H1 (cell line): ENCODE results near the gene FLNC. TPM values are rescaled to one million over a fixed set of nuclear protein-coding genes. Genes with fewer than 3 reads are reported as not detected.

Experiments used
- CTCF ChIA-PET: fragments of 300-600 bp; sonication (Branson Sonifier 250); formaldehyde crosslinking; loops from one replicate; lab custom pipeline; 2021; ENCODE audit not compliant: partially characterized antibody; lab: Charles Lee
- POLR2A ChIA-PET: fragments of 300-600 bp; sonication (Branson Sonifier 250); formaldehyde crosslinking; loops from one replicate; lab custom pipeline; 2021; ENCODE audit warnings: inconsistent platforms; ENCODE audit not compliant: partially characterized antibody; lab: Charles Lee
- DNase-seq, 2 experiments: peaks; one replicate each; pipeline versions ENCODE4 v3.0.0 to v3.0.0-alpha.2; 2010 to 2022; ENCODE audit warnings: low spot score in 2 of 2, low read depth in 1 of 2, mixed read lengths in 1 of 2
- FAIRE-seq: peaks from 2 replicates; lab custom pipeline; 2011; peaks lifted over from hg19 to GRCh38; lab: Jason Lieb, UNC
- H2AFZ ChIP-seq: 2 replicates; pipeline ENCODE4 v1.8.1; 2012; ENCODE audit warnings: low read length, inconsistent platforms
- H2AK5ac ChIP-seq: 2 replicates; pipeline ENCODE4 v1.6.1; 2013; ENCODE audit warnings: low read depth, low read length
- H2BK120ac ChIP-seq: replicated peaks from 2 replicates; pipeline ENCODE3; 2013; ENCODE audit warnings: low read depth, low read length, inconsistent platforms
- H2BK12ac ChIP-seq: 2 replicates; pipeline ENCODE4 v1.6.1; 2013; ENCODE audit warnings: low read depth, low read length
- H2BK15ac ChIP-seq: 2 replicates; pipeline ENCODE4 v1.6.1; 2013; ENCODE audit warnings: low read length
- H2BK20ac ChIP-seq: 2 replicates; pipeline ENCODE4 v1.6.1; 2013; ENCODE audit warnings: low read length
- H2BK5ac ChIP-seq: 2 replicates; pipeline ENCODE4 v1.6.1; 2013; ENCODE audit warnings: low read depth, low read length
- H3K14ac ChIP-seq: 2 replicates; pipeline ENCODE4 v1.6.1; 2013; ENCODE audit warnings: inconsistent platforms; ENCODE audit not compliant: insufficient read length
- H3K18ac ChIP-seq: 2 replicates; pipeline ENCODE4 v1.6.1; 2013; ENCODE audit warnings: low read length; ENCODE audit errors: extremely low read depth
- H3K23ac ChIP-seq: 2 replicates; pipeline ENCODE4 v1.6.1; 2013; ENCODE audit warnings: inconsistent platforms; ENCODE audit not compliant: insufficient read length
- H3K23me2 ChIP-seq: 2 replicates; pipeline ENCODE4 v1.6.1; 2013; ENCODE audit warnings: low read depth, low read length
- H3K27ac ChIP-seq: 2 replicates; pipeline ENCODE4 v1.6.1; 2011; ENCODE audit warnings: low read depth, low read length, inconsistent platforms
- H3K27me3 ChIP-seq, 4 experiments: replicated peaks in 1 of 4; 1 replicate in 1 of 4; 2 replicates in 3 of 4; pipeline versions ENCODE4 v1.6.1 to v1.8.1; 2011 to 2013; ENCODE audit warnings: low read length in 3 of 4, mild to moderate bottlenecking in 3 of 4, inconsistent platforms in 2 of 4, mixed read lengths in 2 of 4, moderate library complexity in 1 of 4; ENCODE audit not compliant: control insufficient read depth in 3 of 4, insufficient read depth in 3 of 4; ENCODE audit errors: extremely low read depth in 1 of 4
- H3K36me3 ChIP-seq, 4 experiments: 2 replicates each; pipeline versions ENCODE4 v1.6.1 to v1.8.1; 2011 to 2013; ENCODE audit warnings: mild to moderate bottlenecking in 4 of 4, low read length in 3 of 4, moderate library complexity in 2 of 4, control low read depth in 1 of 4, inconsistent platforms in 1 of 4; ENCODE audit not compliant: insufficient read depth in 4 of 4, control insufficient read depth in 2 of 4
- H3K4ac ChIP-seq: replicated peaks from 2 replicates; pipeline ENCODE3; 2013; ENCODE audit warnings: low read length, low read depth, mixed read lengths, inconsistent platforms; ENCODE audit not compliant: insufficient read length
- H3K4me1 ChIP-seq, 4 experiments: replicated peaks in 1 of 4; 1 replicate in 1 of 4; 2 replicates in 3 of 4; pipeline versions ENCODE4 v1.6.1 to v1.8.1; 2011 to 2013; ENCODE audit warnings: low read length in 3 of 4, inconsistent platforms in 2 of 4, mixed read lengths in 1 of 4; ENCODE audit not compliant: insufficient read depth in 4 of 4, control insufficient read depth in 3 of 4
- H3K4me2 ChIP-seq, 2 experiments: 2 replicates each; pipeline versions ENCODE4 v1.6.1 to v1.8.1; 2011 to 2013; ENCODE audit warnings: low read depth in 2 of 2, low read length in 2 of 2, control low read depth in 1 of 2, inconsistent platforms in 1 of 2, mild to moderate bottlenecking in 1 of 2; ENCODE audit not compliant: insufficient read depth in 1 of 2
- H3K4me3 ChIP-seq, 4 experiments: fragments of 200-600, 300-600 bp in 1 of 4; sonication (generic), shearing (Covaris generic), sonication (Bioruptor Twin) in 1 of 4; 2 replicates each; pipeline versions ENCODE4 v1.5.1 to v1.8.1; 2011 to 2016; ENCODE audit warnings: low read length in 4 of 4, low read depth in 3 of 4, control low read depth in 2 of 4, inconsistent platforms in 2 of 4, mild to moderate bottlenecking in 2 of 4, mixed read lengths in 1 of 4, moderate library complexity in 1 of 4; ENCODE audit not compliant: insufficient read depth in 2 of 4; ENCODE audit errors: extremely low read depth in 1 of 4
- H3K56ac ChIP-seq: replicated peaks from 2 replicates; pipeline ENCODE3; 2013; ENCODE audit warnings: low read depth, mild to moderate bottlenecking, mixed read lengths, low read length, inconsistent platforms; ENCODE audit not compliant: insufficient read length
- H3K79me1 ChIP-seq: 2 replicates; pipeline ENCODE4 v1.6.1; 2013; ENCODE audit warnings: low read depth, low read length, control low read depth
- H3K79me2 ChIP-seq, 2 experiments: 2 replicates each; pipeline versions ENCODE4 v1.6.1 to v1.8.1; 2012 to 2013; ENCODE audit warnings: low read length in 2 of 2, mild to moderate bottlenecking in 2 of 2, inconsistent platforms in 1 of 2; ENCODE audit not compliant: insufficient read depth in 2 of 2, control insufficient read depth in 1 of 2
- H3K9ac ChIP-seq, 4 experiments: replicated peaks in 1 of 4; 1 replicate in 1 of 4; 2 replicates in 3 of 4; pipeline versions ENCODE4 v1.6.1 to v1.8.1; 2011 to 2013; ENCODE audit warnings: low read depth in 3 of 4, low read length in 3 of 4, control low read depth in 2 of 4, mild to moderate bottlenecking in 2 of 4, moderate library complexity in 2 of 4, inconsistent platforms in 1 of 4; ENCODE audit errors: extremely low read depth in 1 of 4
- H3K9me3 ChIP-seq, 2 experiments: 2 replicates each; pipeline versions ENCODE4 v1.6.1 to v1.8.1; 2012 to 2013; ENCODE audit warnings: mild to moderate bottlenecking in 2 of 2, moderate library complexity in 2 of 2, control low read depth in 1 of 2, inconsistent platforms in 1 of 2, low read depth in 1 of 2, low read length in 1 of 2, mixed read lengths in 1 of 2; ENCODE audit not compliant: insufficient read depth in 2 of 2
- H4K20me1 ChIP-seq, 2 experiments: replicated peaks in 1 of 2; 2 replicates each; pipeline versions ENCODE3 to v1.8.1; 2011 to 2013; ENCODE audit warnings: inconsistent platforms in 2 of 2, low read length in 2 of 2, mild to moderate bottlenecking in 1 of 2; ENCODE audit not compliant: insufficient read depth in 2 of 2, control insufficient read depth in 1 of 2
- H4K5ac ChIP-seq: 2 replicates; pipeline ENCODE4 v1.6.1; 2013; ENCODE audit warnings: low read length, low read depth, mixed read lengths, inconsistent platforms; ENCODE audit not compliant: insufficient read length
- H4K8ac ChIP-seq: 2 replicates; pipeline ENCODE4 v1.8.0; 2013; ENCODE audit warnings: mild to moderate bottlenecking, moderate library complexity, low read length, inconsistent platforms; ENCODE audit not compliant: insufficient read depth; ENCODE audit errors: extremely low read depth
- H4K91ac ChIP-seq: replicated peaks from 2 replicates; pipeline ENCODE3; 2013; ENCODE audit warnings: low read length, mixed read lengths, inconsistent platforms; ENCODE audit not compliant: insufficient read length
- ASH2L ChIP-seq: fragments of 200-600, 300-600 bp; sonication (generic); IDR thresholded peaks from one replicate; pipeline ENCODE4 v1.7.1; 2017; ENCODE audit warnings: low read length
- ATF2 ChIP-seq: IDR thresholded peaks from 2 replicates; pipeline ENCODE4 v1.6.1; 2012; ENCODE audit warnings: low read length, inconsistent platforms
- CBX5 ChIP-seq: fragments of 300-800, 300-1000 bp; sonication (generic); IDR thresholded peaks from 2 replicates; pipeline ENCODE4 v1.7.1; 2016; ENCODE audit warnings: antibody characterized with exemption, low read length, low read depth
- CHD2 ChIP-seq: IDR thresholded peaks from 2 replicates; pipeline ENCODE4 v1.6.1; 2012; ENCODE audit warnings: low read length, improper control_type of control experiment
- CREB1 ChIP-seq: IDR thresholded peaks from 2 replicates; pipeline ENCODE4 v1.6.1; 2012; ENCODE audit warnings: inconsistent platforms
- KDM5A ChIP-seq: fragments of 200-600 bp; IDR thresholded peaks from 2 replicates; pipeline ENCODE4 v1.7.1; 2012; ENCODE audit warnings: mild to moderate bottlenecking, low read length, inconsistent platforms, mixed read lengths
- POLR2A ChIP-seq, 2 experiments: IDR thresholded peaks; 1 replicate in 1 of 2; 2 replicates in 1 of 2; pipeline ENCODE4 v1.6.1; 2011; ENCODE audit warnings: low read depth in 2 of 2, low read length in 2 of 2, mild to moderate bottlenecking in 2 of 2; ENCODE audit errors: control extremely low read depth in 1 of 2
- RBBP5 ChIP-seq: IDR thresholded peaks from 2 replicates; pipeline ENCODE4 v1.7.1; 2012; ENCODE audit warnings: low read depth, mild to moderate bottlenecking, inconsistent platforms, low read length, moderate library complexity, borderline replicate concordance
- RNF2 ChIP-seq: fragments of 200-900, 300-1000 bp; sonication (generic); IDR thresholded peaks from 2 replicates; pipeline ENCODE4 v1.7.1; 2016; ENCODE audit warnings: borderline replicate concordance, low read depth, mild to moderate bottlenecking, antibody characterized with exemption, low read length; ENCODE audit not compliant: poor library complexity, severe bottlenecking; ENCODE audit errors: missing control alignments
- SIRT6 ChIP-seq: IDR thresholded peaks from one replicate; pipeline ENCODE4 v1.7.1; 2012; ENCODE audit warnings: low read length, inconsistent platforms
- SP1 ChIP-seq: IDR thresholded peaks from 2 replicates; pipeline ENCODE4 v1.6.1; 2011; ENCODE audit warnings: low read depth, low read length
- TAF1 ChIP-seq: IDR thresholded peaks from 2 replicates; pipeline ENCODE4 v1.6.1; 2011; ENCODE audit warnings: mild to moderate bottlenecking, low read depth, low read length
- TBP ChIP-seq: IDR thresholded peaks from 2 replicates; pipeline ENCODE4 v1.6.1; 2011; ENCODE audit warnings: low read depth, low read length, improper control_type of control experiment
- ZNF274 ChIP-seq: IDR thresholded peaks from 2 replicates; pipeline ENCODE4 v1.7.0; 2012; ENCODE audit warnings: low read length, borderline replicate concordance; ENCODE audit errors: extremely low read depth
- WGBS, 2 experiments: shearing (Covaris generic) in 1 of 2; methylation state at CpG; one replicate each; pipeline versions ENCODE4 v1.1.6 to v1.1.7; 2013 to 2015; ENCODE audit warnings: low lambda C conversion rate in 2 of 2, mixed read lengths in 2 of 2, inconsistent platforms in 1 of 2, low coverage in 1 of 2, missing lambda C conversion rate in 1 of 2; ENCODE audit not compliant: insufficient replicate concordance in 2 of 2, insufficient coverage in 1 of 2, insufficient read length in 1 of 2; ENCODE audit errors: extremely low coverage in 1 of 2, missing lambda C conversion rate in 1 of 2; 5-methylcytosine and 5-hydroxymethylcytosine counted together
- polyA plus RNA-seq, 7 experiments: library from polyadenylated mRNA; depleted of rRNA in 3 of 7; stranded (reverse) in 5 of 7; unstranded in 2 of 7; fragments of >200 nt in 5 of 7; fragments of 200-250 nt in 2 of 7; gene quantifications; 1 replicate in 5 of 7; 2 replicates in 1 of 7; 4 replicates in 1 of 7; pipeline versions ENCODE4 v1.2.1 to v1.2.3, GENCODE V29; 2011 to 2013; ENCODE audit warnings: missing spikeins in 2 of 7, mixed read lengths in 2 of 7
- total RNA-seq: library from RNA; stranded (reverse); fragmentation: NEBNext Ultra II Directional; extraction: Animal tissue kit (Norgen Biotek cat#: 25700); gene quantifications from 2 replicates; pipeline ENCODE4 v1.2.1, GENCODE V29; 2021

Gene FLNC
- total and polyA plus RNA-seq, 2 of the 8 experiments (the other 6 are each of a cell fraction or from before 2014, with no cell fraction given) = 1.9 to 10.7 TPM

DNA sequence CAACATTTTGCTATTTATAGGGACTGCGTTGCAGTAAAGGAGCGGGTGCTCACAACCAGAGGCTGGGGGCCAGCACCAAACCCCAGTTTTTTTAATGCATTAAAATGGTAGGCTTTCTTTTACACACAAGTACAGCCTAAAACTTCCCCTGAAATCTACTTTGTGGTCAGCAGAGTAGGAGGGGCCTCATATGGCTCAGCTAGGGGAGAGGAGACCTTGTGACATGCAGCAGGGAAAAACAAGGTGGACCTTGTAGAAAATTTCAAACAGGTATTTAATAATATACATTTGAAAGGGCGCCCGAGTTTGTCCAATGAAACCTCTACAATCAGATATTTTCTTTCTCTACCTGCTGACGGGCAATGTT is 37.0 kb upstream of the FLNC start:
- H3K4me2 ChIP-seq = no peak overlapping the region; a peak in 1 of 4 replicates
- peaks cover 8% of the 10 kb centered on the region; the same call in 1 of the 2 replicates for H3K23me2 ChIP-seq
- no peaks in the 10 kb centered on the region for H4K20me1 ChIP-seq
- no peak overlapping the region for H3K14ac ChIP-seq
- no peak overlapping the region for H4K5ac ChIP-seq
- H3K18ac ChIP-seq = no peak overlapping the region
- ChIA-PET CTCF (interaction anchor here (2.1 to 5.8 kb wide), 2 partner anchors 43 to 89 kb away, joined by 6 to 42 read pairs; no protein-coding TSS in a partner anchor), POLR2A (interaction anchor here (1.0 kb wide), 1 partner anchor 82 kb away, joined by 3 read pairs; no protein-coding TSS in a partner anchor)
- H3K9me3 ChIP-seq = no peaks in the 10 kb centered on the region
- H3K4me3 ChIP-seq = 0 out of 8 replicates have a peak overlapping the region, but pooled peaks of 1 of the 4 experiments have one; percentile 100
- H3K9ac ChIP-seq = no peak overlapping the region
- H3K23ac ChIP-seq = no peak overlapping the region
- no peak overlapping the region for H4K91ac ChIP-seq
- H2BK12ac ChIP-seq = no peak overlapping the region
- no peaks in the 10 kb centered on the region for H3K79me1 ChIP-seq
- H4K8ac ChIP-seq = no peak overlapping the region
- peaks cover 6 to 11% (median 8%) of the 10 kb centered on the region in 4 experiments for H3K4me1 ChIP-seq
- peaks cover 0 to 11% (median 2%) of the 10 kb centered on the region in 4 experiments; a peak in 4 of 8 replicates for H3K36me3 ChIP-seq
- H3K27me3 ChIP-seq = no peaks in the 10 kb centered on the region; a peak in 1 of 7 replicates
- 93% methylated on average over 5 of the region's 5 CpGs; no CpG with 5 or more reads in 1 of the 2 experiments for WGBS, 2 experiments
- no peak overlapping the region for H2BK15ac ChIP-seq
- H2AFZ ChIP-seq = no peak overlapping the region
- DNase-seq (no peak), FAIRE-seq (no peak)
- H2AK5ac ChIP-seq = no peak overlapping the region
- H2BK5ac ChIP-seq = no peak overlapping the region
- no peak overlapping the region for H2BK120ac ChIP-seq
- H3K79me2 ChIP-seq = no peaks in the 10 kb centered on the region
- no peak overlapping the region for H2BK20ac ChIP-seq
- H3K27ac ChIP-seq = no peak overlapping the region
- H3K56ac ChIP-seq = no peak overlapping the region
- H3K4ac ChIP-seq = no peak overlapping the region
- TF ChIP-seq CHD2 (no peak), SIRT6 (no peak), RNF2 (no peak), CBX5 (no peak), ZNF274 (no peak), RBBP5 (no peak), CREB1 (no peak), ATF2 (no peak), KDM5A (no peak), SP1 (no peak), ASH2L (no peak), TAF1 (no peak), POLR2A (IDR thresholded peaks at IDR 0.05; ENCODE audit: control extremely low read depth in 1 of 2, low read depth in 2 of 2, low read length in 2 of 2) (no peak), TBP (no peak)
